Measurements from ENCODE around the gene SEMA6A.

- TF ChIP-seq, protein P1, sequence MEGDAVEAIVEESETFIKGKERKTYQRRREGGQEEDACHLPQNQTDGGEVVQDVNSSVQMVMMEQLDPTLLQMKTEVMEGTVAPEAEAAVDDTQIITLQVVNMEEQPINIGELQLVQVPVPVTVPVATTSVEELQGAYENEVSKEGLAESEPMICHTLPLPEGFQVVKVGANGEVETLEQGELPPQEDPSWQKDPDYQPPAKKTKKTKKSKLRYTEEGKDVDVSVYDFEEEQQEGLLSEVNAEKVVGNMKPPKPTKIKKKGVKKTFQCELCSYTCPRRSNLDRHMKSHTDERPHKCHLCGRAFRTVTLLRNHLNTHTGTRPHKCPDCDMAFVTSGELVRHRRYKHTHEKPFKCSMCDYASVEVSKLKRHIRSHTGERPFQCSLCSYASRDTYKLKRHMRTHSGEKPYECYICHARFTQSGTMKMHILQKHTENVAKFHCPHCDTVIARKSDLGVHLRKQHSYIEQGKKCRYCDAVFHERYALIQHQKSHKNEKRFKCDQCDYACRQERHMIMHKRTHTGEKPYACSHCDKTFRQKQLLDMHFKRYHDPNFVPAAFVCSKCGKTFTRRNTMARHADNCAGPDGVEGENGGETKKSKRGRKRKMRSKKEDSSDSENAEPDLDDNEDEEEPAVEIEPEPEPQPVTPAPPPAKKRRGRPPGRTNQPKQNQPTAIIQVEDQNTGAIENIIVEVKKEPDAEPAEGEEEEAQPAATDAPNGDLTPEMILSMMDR (conservative IDR thresholded peaks at IDR 0.05; ENCODE audit: low read depth, low read length): no peak
- TF ChIP-seq EZH2phosphoT487 (IDR thresholded peaks at IDR 0.05; ENCODE audit: borderline replicate concordance, low read length): no peak
Observed at GRCh38 chr5:116420540-116420939, 154.1 kb downstream of the SEMA6A start.

All from PC-3 (cell line).